Endothelial cell of umbilical vein (primary cell): ENCODE measurements around the gene BCCIP.

Experiments
- CTCF ChIP-seq, 2 donors: IDR thresholded peaks; 1 replicate in 1 of 2; 2 replicates in 1 of 2; pipeline ENCODE4 v1.5.1; 2011; ENCODE audit warnings: low read length in 2 of 2, mild to moderate bottlenecking in 2 of 2, moderate library complexity in 2 of 2, control low read depth in 1 of 2, inconsistent platforms in 1 of 2, low read depth in 1 of 2; ENCODE audit not compliant: insufficient read depth in 1 of 2; ENCODE audit errors: extremely low read depth in 1 of 2
- EZH2 ChIP-seq: IDR thresholded peaks from 2 replicates; pipeline ENCODE4 v1.6.1; 2012; ENCODE audit warnings: borderline replicate concordance, low read depth, mild to moderate bottlenecking, moderate library complexity, low read length, inconsistent platforms; ENCODE audit not compliant: severe bottlenecking
- JUN ChIP-seq: IDR thresholded peaks from 2 replicates; pipeline ENCODE4 v1.6.1; 2011; ENCODE audit warnings: borderline replicate concordance, low read depth; ENCODE audit not compliant: insufficient read length, insufficient read depth
- POLR2A ChIP-seq: IDR thresholded peaks from 2 replicates; pipeline ENCODE4 v1.6.1; 2012; ENCODE audit warnings: low read depth, mild to moderate bottlenecking, control low read depth, low read length
- POLR2AphosphoS5 ChIP-seq: IDR thresholded peaks from 2 replicates; pipeline ENCODE4 v1.6.1; 2012; ENCODE audit warnings: low read depth, mild to moderate bottlenecking, control low read depth, low read length, moderate library complexity; ENCODE audit not compliant: insufficient read depth
- TF ChIP-seq, protein P1 (sequence below): IDR thresholded peaks from 2 replicates; pipeline ENCODE4 v1.6.1; 2011; ENCODE audit not compliant: insufficient read depth, insufficient read length

DNA sequence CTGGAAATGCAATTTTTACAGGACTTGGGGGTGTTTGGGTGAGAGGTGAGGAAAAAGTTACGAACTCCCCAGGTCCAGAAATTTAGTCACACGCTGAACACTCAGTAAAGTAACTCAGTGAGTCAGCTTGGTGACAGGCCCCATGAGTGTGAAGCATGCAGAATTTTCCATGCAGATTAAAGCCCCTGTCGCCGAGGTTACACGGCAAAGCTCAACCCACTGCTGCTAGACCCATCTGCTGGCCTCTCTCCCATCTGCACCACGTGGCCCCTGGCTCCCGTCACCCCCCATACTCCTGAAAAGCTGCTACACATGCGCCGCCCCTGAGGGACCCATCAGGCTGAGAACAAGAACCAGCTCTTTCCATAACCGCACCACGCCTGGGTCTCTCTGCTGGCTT lies 40.7 kb upstream of the BCCIP start:
- no peak for TF ChIP-seq EZH2
- no peak for TF ChIP-seq CTCF (IDR thresholded peaks at IDR 0.05; ENCODE audit: extremely low read depth in 1 of 2, insufficient read depth in 1 of 2, low read depth in 1 of 2, low read length in 2 of 2)
- no peak for TF ChIP-seq POLR2AphosphoS5
- TF ChIP-seq, protein P1, sequence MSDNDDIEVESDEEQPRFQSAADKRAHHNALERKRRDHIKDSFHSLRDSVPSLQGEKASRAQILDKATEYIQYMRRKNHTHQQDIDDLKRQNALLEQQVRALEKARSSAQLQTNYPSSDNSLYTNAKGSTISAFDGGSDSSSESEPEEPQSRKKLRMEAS: no peak
- no peak for TF ChIP-seq POLR2A
- no peak for TF ChIP-seq JUN
